MM.1S (cell line): ENCODE measurements around the gene SERINC4.
"Not testable (repeated sequence)": the region's sequence is repeated elsewhere in the genome, so short reads cannot be mapped to it uniquely, and the experiment has no call there.

Source experiments
- DNase-seq: peaks from one replicate; pipeline ENCODE4 v3.0.0-alpha.2; 2015
- H2AFZ ChIP-seq: fragments of 300-600 bp; sonication (generic); 2 replicates; pipeline ENCODE4 v1.6.0; 2016; ENCODE audit warnings: antibody characterized with exemption, low read length
- H3F3A ChIP-seq: fragments of 300-600 bp; sonication (generic); 2 replicates; pipeline ENCODE4 v1.6.1; 2016; ENCODE audit warnings: mild to moderate bottlenecking, antibody characterized with exemption, low read length, moderate library complexity, mixed read lengths; ENCODE audit not compliant: insufficient read depth
- H3K27ac ChIP-seq: fragments of 300-600 bp; sonication (generic); 2 replicates; pipeline ENCODE4 v1.5.1; 2016; ENCODE audit warnings: mild to moderate bottlenecking, low read length
- H3K27me3 ChIP-seq: fragments of 300-600 bp; sonication (generic); replicated peaks from 2 replicates; pipeline ENCODE4 v1.6.0; 2016; ENCODE audit warnings: low read length; ENCODE audit not compliant: insufficient read depth
- H3K36me3 ChIP-seq: fragments of 300-600 bp; sonication (generic); replicated peaks from 2 replicates; pipeline ENCODE4 v1.6.1; 2016; ENCODE audit warnings: mild to moderate bottlenecking, low read length, mixed read lengths; ENCODE audit not compliant: insufficient read depth
- H3K4me1 ChIP-seq: fragments of 300-600 bp; sonication (generic); 2 replicates; pipeline ENCODE4 v1.6.1; 2016; ENCODE audit warnings: low read length, mixed read lengths
- H3K4me2 ChIP-seq: fragments of 300-600 bp; sonication (generic); 2 replicates; pipeline ENCODE4 v1.6.0; 2016; ENCODE audit warnings: low read depth, low read length
- H3K4me3 ChIP-seq: fragments of 300-600 bp; sonication (generic); 2 replicates; pipeline ENCODE4 v1.5.1; 2016; ENCODE audit warnings: low read length, mixed read lengths
- H3K79me2 ChIP-seq: fragments of 300-600 bp; sonication (generic); 2 replicates; pipeline ENCODE4 v1.6.1; 2016; ENCODE audit warnings: mixed run types, low read length, mixed read lengths
- H3K9ac ChIP-seq: fragments of 300-600 bp; sonication (generic); 2 replicates; pipeline ENCODE4 v1.6.1; 2016; ENCODE audit warnings: low read length, mixed read lengths
- H3K9me2 ChIP-seq: fragments of 300-600 bp; sonication (generic); replicated peaks from 2 replicates; pipeline ENCODE4 v1.6.1; 2016; ENCODE audit warnings: mild to moderate bottlenecking, low read length, mixed read lengths; ENCODE audit not compliant: insufficient read depth
- H3K9me3 ChIP-seq: fragments of 300-600 bp; sonication (generic); replicated peaks from 2 replicates; pipeline ENCODE4 v1.6.1; 2016; ENCODE audit warnings: mild to moderate bottlenecking, low read length, mixed read lengths; ENCODE audit not compliant: insufficient read depth
- H4K20me1 ChIP-seq: fragments of 300-600 bp; sonication (generic); 2 replicates; pipeline ENCODE4 v1.6.1; 2016; ENCODE audit warnings: mild to moderate bottlenecking, low read length, moderate library complexity, mixed read lengths; ENCODE audit not compliant: insufficient read depth
- EZH2 ChIP-seq: fragments of 300-600 bp; sonication (generic); optimal IDR thresholded peaks from 2 replicates; pipeline ENCODE3; 2017; ENCODE audit warnings: low read depth, mild to moderate bottlenecking, antibody characterized with exemption, low read length, mixed read lengths
- EZH2phosphoT487 ChIP-seq: fragments of 300-600 bp; sonication (generic); IDR thresholded peaks from 2 replicates; pipeline ENCODE4 v1.6.1; 2018; ENCODE audit warnings: antibody characterized with exemption, low read length
- TF ChIP-seq, protein P1 (sequence below): fragments of 300-600 bp; sonication (generic); IDR thresholded peaks from 2 replicates; pipeline ENCODE4 v1.5.1; 2016; ENCODE audit warnings: antibody characterized with exemption, low read length, mixed read lengths

The SERINC4 gene

GRCh38 chr15:43799945-43800285 is at the start of gene SERINC4:
Gene SERINC4 (minus strand): TSS chr15:43800220. CDS start chr15:43799986, 234 bp downstream.
- Histone ChIP-seq H4K20me1 (no peaks in the 10 kb centered on the region), H3K4me1 (peaks cover 5% of the 10 kb centered on the region), H3K27me3 (no peaks in the 10 kb centered on the region), H3F3A (peaks cover 11% of the 10 kb centered on the region; the same call in 1 of the 2 replicates), H3K4me3 (peak within 1 kb of the TSS; percentile 78), H3K27ac (peak within 1 kb of the TSS; percentile 9; the same call in 1 of the 2 replicates), H3K9me3 (no peaks in the 10 kb centered on the region), H2AFZ (peak within 1 kb of the TSS; percentile 61), H3K4me2 (peak within 1 kb of the TSS; percentile 59), H3K36me3 (peaks cover 4% of the 10 kb centered on the region), H3K9ac (peak within 1 kb of the TSS; percentile 73), H3K79me2 (peaks cover 23% of the 10 kb centered on the region), H3K9me2 (no peaks in the 10 kb centered on the region)
- no peak for TF ChIP-seq EZH2phosphoT487
- no peak for TF ChIP-seq EZH2
- TF ChIP-seq, protein P1, sequence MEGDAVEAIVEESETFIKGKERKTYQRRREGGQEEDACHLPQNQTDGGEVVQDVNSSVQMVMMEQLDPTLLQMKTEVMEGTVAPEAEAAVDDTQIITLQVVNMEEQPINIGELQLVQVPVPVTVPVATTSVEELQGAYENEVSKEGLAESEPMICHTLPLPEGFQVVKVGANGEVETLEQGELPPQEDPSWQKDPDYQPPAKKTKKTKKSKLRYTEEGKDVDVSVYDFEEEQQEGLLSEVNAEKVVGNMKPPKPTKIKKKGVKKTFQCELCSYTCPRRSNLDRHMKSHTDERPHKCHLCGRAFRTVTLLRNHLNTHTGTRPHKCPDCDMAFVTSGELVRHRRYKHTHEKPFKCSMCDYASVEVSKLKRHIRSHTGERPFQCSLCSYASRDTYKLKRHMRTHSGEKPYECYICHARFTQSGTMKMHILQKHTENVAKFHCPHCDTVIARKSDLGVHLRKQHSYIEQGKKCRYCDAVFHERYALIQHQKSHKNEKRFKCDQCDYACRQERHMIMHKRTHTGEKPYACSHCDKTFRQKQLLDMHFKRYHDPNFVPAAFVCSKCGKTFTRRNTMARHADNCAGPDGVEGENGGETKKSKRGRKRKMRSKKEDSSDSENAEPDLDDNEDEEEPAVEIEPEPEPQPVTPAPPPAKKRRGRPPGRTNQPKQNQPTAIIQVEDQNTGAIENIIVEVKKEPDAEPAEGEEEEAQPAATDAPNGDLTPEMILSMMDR = no peak
- DNase-seq = no peak

DNA sequence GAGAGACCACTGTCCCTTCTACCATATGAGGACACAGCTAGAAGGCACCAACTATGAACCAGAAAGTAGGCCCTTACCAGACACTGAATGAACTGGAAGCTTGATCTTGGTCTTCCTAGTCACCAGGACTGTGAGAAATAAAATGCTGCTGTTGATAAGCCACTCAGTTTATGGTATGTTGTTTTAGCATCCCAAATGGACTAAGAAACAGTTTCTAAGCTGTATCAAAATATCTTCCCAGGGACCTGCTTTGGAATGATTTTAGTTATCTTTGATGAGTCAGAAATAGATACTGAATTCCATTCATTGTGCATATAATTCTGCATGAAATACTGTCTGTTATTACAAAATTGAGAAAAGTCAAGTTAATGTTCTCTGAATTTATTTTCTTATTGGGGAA is 45.4 kb upstream of the SERINC4 start:
- Histone ChIP-seq H3F3A (no peaks in the 10 kb centered on the region), H3K4me3 (no peak overlapping the region), H3K9ac (no peak overlapping the region), H3K79me2 (peaks cover 21% of the 10 kb centered on the region), H3K4me2 (no peak overlapping the region), H3K27me3 (no peaks in the 10 kb centered on the region), H3K4me1 (no peaks in the 10 kb centered on the region), H3K9me3 (no peaks in the 10 kb centered on the region), H3K9me2 (no peaks in the 10 kb centered on the region), H3K36me3 (peaks cover 8% of the 10 kb centered on the region), H4K20me1 (no peaks in the 10 kb centered on the region), H2AFZ (no peak overlapping the region), H3K27ac (no peak overlapping the region)
- TF ChIP-seq EZH2 = no peak
- no peak for TF ChIP-seq EZH2phosphoT487
- TF ChIP-seq, protein P1 = no peak
- DNase-seq = no peak

DNA sequence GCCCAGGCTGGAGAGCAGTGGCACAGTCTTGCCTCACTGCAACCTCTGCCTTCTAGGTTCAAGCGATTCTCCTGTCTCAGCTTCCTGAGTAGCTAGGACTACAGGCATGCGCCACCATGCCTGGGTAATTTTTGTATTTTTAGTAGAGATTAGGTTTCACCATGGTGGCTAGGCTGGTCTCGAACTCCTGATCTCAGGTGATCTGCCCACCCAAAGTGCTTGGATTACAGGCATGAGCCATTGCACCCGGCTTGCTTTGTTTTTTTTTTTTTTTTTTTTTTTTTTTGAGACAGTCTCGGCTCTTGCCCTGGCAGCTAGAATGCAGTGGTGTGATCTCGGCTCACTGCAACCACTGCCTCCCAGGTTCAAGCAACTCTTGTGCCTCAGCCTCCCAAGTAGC is 32.5 kb upstream of the SERINC4 start:
- H3K9ac ChIP-seq, H3K4me3 ChIP-seq, H3K4me1 ChIP-seq, H4K20me1 ChIP-seq, H3K4me2 ChIP-seq, H3K27me3 ChIP-seq, H3F3A ChIP-seq, H3K9me2 ChIP-seq, DNase-seq, H3K36me3 ChIP-seq, H2AFZ ChIP-seq, H3K9me3 ChIP-seq, H3K27ac ChIP-seq: not testable (repeated sequence)
- H3K79me2 ChIP-seq = peaks cover 95% of the 10 kb centered on the region

GRCh38 chr15:43831519-43832052 is 31.6 kb upstream of the SERINC4 start:
- not testable (repeated sequence) for H3K4me3 ChIP-seq, H3K9ac ChIP-seq, H3K4me1 ChIP-seq

DNA sequence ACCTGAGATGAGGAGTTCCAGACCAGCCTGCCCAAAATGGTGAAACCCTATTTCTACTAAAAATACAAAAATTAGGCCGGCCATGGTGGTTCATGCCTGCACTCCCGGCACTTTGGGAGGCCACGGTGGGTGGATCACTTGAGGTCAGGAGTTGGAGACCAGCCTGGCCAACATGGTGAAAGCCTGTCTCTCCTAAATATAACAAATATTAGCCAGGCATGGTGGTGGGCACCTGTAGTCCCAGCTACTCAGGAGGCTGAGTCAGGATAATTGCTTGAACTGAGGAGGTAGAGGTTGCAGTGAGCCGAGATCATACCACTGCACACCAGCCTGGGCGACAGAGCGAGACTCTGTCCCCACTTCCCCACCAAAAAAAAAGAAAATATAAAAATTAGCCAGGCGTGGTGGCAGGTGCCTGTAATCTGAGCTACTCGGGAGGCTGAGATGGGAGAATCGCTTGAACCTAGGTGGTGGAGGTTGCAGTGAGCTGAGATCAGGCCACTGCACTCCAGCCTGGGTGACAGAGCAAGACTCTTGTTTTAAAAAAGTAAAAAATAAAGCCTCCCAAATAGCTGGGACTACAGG is 30.8 kb upstream of the SERINC4 start:
- not testable (repeated sequence) for H3K4me3 ChIP-seq, H3K9me2 ChIP-seq, DNase-seq, H3F3A ChIP-seq, H3K27me3 ChIP-seq, H3K9ac ChIP-seq, H3K4me1 ChIP-seq, H3K4me2 ChIP-seq, H3K27ac ChIP-seq, H4K20me1 ChIP-seq, H3K9me3 ChIP-seq, H2AFZ ChIP-seq, H3K36me3 ChIP-seq
- peaks cover 88% of the 10 kb centered on the region for H3K79me2 ChIP-seq

More at GRCh38 chr15:43831519-43832052, 31.6 kb upstream of the SERINC4 start:
- H3F3A ChIP-seq, H2AFZ ChIP-seq, H3K9me3 ChIP-seq, DNase-seq, H3K9me2 ChIP-seq, H4K20me1 ChIP-seq, H3K4me2 ChIP-seq, H3K36me3 ChIP-seq, H3K27me3 ChIP-seq, H3K27ac ChIP-seq: not testable (repeated sequence)
- peaks cover 96% of the 10 kb centered on the region for H3K79me2 ChIP-seq

DNA sequence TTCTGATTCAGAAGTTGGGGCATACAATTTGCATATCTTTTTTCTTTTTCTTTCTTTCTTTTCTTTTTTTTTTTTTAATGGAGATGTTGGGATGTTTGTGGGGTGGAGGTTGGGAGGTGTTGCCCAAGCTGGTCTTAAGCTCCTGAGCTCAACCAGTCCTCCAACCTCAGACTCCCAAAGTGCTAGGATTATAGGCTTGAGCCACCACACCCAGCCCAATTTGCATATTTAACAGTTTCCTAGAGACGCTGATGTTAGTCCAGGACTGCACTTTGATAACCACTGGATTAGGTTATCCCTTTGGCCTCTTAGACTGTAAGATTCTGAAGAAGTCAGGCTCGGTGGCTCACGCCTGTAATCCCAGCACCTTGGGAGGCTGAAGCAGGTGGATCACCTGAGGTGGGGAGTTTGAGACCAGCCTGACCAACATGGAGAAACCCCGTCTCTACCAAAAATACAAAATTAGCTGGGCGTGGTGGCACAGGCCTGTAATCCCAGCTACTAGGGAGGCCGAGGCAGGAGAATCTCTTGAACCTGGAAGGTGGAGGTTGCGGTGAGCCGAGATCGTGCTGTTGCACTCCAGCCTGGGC is 30.0 kb upstream of the SERINC4 start:
- H3K4me1 ChIP-seq, H3K9me2 ChIP-seq, H3K27ac ChIP-seq, H3K4me2 ChIP-seq, H3K9me3 ChIP-seq, H3K27me3 ChIP-seq, H3K9ac ChIP-seq, DNase-seq, H3F3A ChIP-seq, H2AFZ ChIP-seq, H4K20me1 ChIP-seq, H3K4me3 ChIP-seq, H3K36me3 ChIP-seq: not testable (repeated sequence)
- peaks cover 83% of the 10 kb centered on the region for H3K79me2 ChIP-seq
